GM18505 (cell line): ENCODE results near the gene RPE.

Source experiments
- ATAC-seq: cut with Tn5 transposase; IDR thresholded peaks from one replicate; pipeline ENCODE4 v1.9.1; 2021; ENCODE audit not compliant: unreplicated experiment
- POLR2A ChIP-seq: IDR thresholded peaks from 4 replicates; pipeline ENCODE4 v1.6.1; 2011; ENCODE audit warnings: borderline replicate concordance; ENCODE audit not compliant: insufficient read depth, insufficient read length; ENCODE audit errors: extremely low read depth

RPE gene

GRCh38 chr2:210002158-210003157 lies at the start of gene RPE:
Gene RPE (plus strand): TSS chr2:210002638. CDS start chr2:210002662, 24 bp downstream.
- TF ChIP-seq POLR2A, result peak; percentile 90
- ATAC-seq, result peak; percentile 99

GRCh38 chr2:209956271-209956670 lies 46.2 kb upstream of the RPE start:
- TF ChIP-seq POLR2A, result no peak
- no peak for ATAC-seq

GRCh38 chr2:209958016-209958415 lies 44.4 kb upstream of the RPE start:
- TF ChIP-seq POLR2A, result no peak
- ATAC-seq, result no peak

GRCh38 chr2:209960045-209960444 lies 42.4 kb upstream of the RPE start:
- no peak for ATAC-seq
- no peak for TF ChIP-seq POLR2A

GRCh38 chr2:209960676-209961630 lies 41.5 kb upstream of the RPE start:
- peak; percentile 97 for ATAC-seq
- no peak for TF ChIP-seq POLR2A

- ATAC-seq, result no peak
- no peak for TF ChIP-seq POLR2A
Measured at GRCh38 chr2:209965723-209966122, 36.7 kb upstream of the RPE start.

GRCh38 chr2:209969692-209970091 lies 32.7 kb upstream of the RPE start:
- TF ChIP-seq POLR2A, result no peak
- no peak for ATAC-seq

GRCh38 chr2:209970271-209970670 lies 32.2 kb upstream of the RPE start:
- no peak for TF ChIP-seq POLR2A
- ATAC-seq, result no peak

- TF ChIP-seq POLR2A, result no peak
- ATAC-seq, result no peak
Measured at GRCh38 chr2:209970711-209971110, 31.7 kb upstream of the RPE start.

- TF ChIP-seq POLR2A, result no peak
- ATAC-seq, result no peak
Measured at GRCh38 chr2:209973328-209973727, 29.1 kb upstream of the RPE start.

- TF ChIP-seq POLR2A, result no peak
- no peak for ATAC-seq
Measured at GRCh38 chr2:209974576-209974975, 27.9 kb upstream of the RPE start.

GRCh38 chr2:209976698-209977385 lies 25.6 kb upstream of the RPE start:
- ATAC-seq, result peak; percentile 79
- TF ChIP-seq POLR2A, result no peak
